Calu3 (cell line): Measurements from ENCODE around the gene RUNDC1. TPM values are rescaled to one million over a fixed set of nuclear protein-coding genes. Genes with fewer than 3 reads are reported as not detected.
A peak's percentile ranks its signal among the peaks of the same experiment; 100 is the strongest.

ENCODE experiments used
- BruUV-seq: library from RNA; stranded (reverse); fragments of 400-500 nt; replicated peaks from 2 replicates; lab custom pipeline; 2021; lab: Mats Ljungman, UMichigan
- CTCF ChIA-PET: fragments of 300-600 bp; sonication (Branson Sonifier 250); formaldehyde crosslinking; loops from one replicate; lab custom pipeline; 2022; ENCODE audit warnings: antibody characterized with exemption; lab: Charles Lee
- DNase-seq: peaks from one replicate; pipeline ENCODE4 v3.0.0; 2022
- H3K27ac Mint-ChIP-seq: one replicate; pipeline ENCODE4 v1.8.0; 2022; ENCODE audit warnings: mixed read lengths; ENCODE audit not compliant: unreplicated experiment
- H3K27me3 Mint-ChIP-seq: one replicate; pipeline ENCODE4 v1.8.0; 2022; ENCODE audit warnings: mixed read lengths; ENCODE audit not compliant: unreplicated experiment
- H3K36me3 Mint-ChIP-seq: one replicate; pipeline ENCODE4 v1.8.0; 2022; ENCODE audit warnings: mild to moderate bottlenecking, moderate library complexity, mixed read lengths; ENCODE audit not compliant: insufficient read depth, unreplicated experiment
- H3K4me1 Mint-ChIP-seq: one replicate; pipeline ENCODE4 v1.8.0; 2022; ENCODE audit warnings: mild to moderate bottlenecking, low read depth, mixed read lengths; ENCODE audit not compliant: unreplicated experiment
- H3K4me3 Mint-ChIP-seq: one replicate; pipeline ENCODE4 v1.8.0; 2022; ENCODE audit warnings: mild to moderate bottlenecking, low read depth, moderate library complexity, mixed read lengths; ENCODE audit not compliant: unreplicated experiment
- H3K9me3 Mint-ChIP-seq: one replicate; pipeline ENCODE4 v1.8.0; 2022; ENCODE audit warnings: low read depth, mixed read lengths; ENCODE audit not compliant: unreplicated experiment
- CTCF ChIP-seq: fragments of 200-600 bp; IDR thresholded peaks from one replicate; pipeline ENCODE4 v1.8.0; 2022; ENCODE audit warnings: antibody characterized with exemption; ENCODE audit not compliant: unreplicated experiment
- intact Hi-C: fragments of 100-400 bp; cut with micrococcal nuclease; formaldehyde crosslinking; loops from one replicate; pipeline ENCODE4 v1.10.0; 2022; ENCODE audit not compliant: unreplicated experiment
- total RNA-seq: library from RNA; stranded (reverse); gene quantifications from 2 replicates; pipeline ENCODE4 v1.2.3, GENCODE V29; 2022

RUNDC1 gene
- total RNA-seq, 1 experiment from 2014 or later: 32.8 TPM

GRCh38 chr17:43013296-43013695, 32.9 kb downstream of the RUNDC1 start:
- H3K4me1 Mint-ChIP-seq: peaks cover 21% of the 10 kb centered on the region
- no peak for TF ChIP-seq CTCF
- no peak overlapping the region for H3K4me3 Mint-ChIP-seq
- H3K27me3 Mint-ChIP-seq: no peaks in the 10 kb centered on the region
- DNase-seq: no peak
- H3K9me3 Mint-ChIP-seq: no peaks in the 10 kb centered on the region
- peaks cover 65% of the 10 kb centered on the region for H3K36me3 Mint-ChIP-seq
- BruUV-seq: no TSS peak
- CTCF ChIA-PET: no interaction called here
- H3K27ac Mint-ChIP-seq: peak overlapping the region; percentile 45
- intact Hi-C loops: no loop called here

- intact Hi-C loops: no loop called here
- Mint-ChIP-seq H3K36me3 (peaks cover 70% of the 10 kb centered on the region), H3K9me3 (no peaks in the 10 kb centered on the region), H3K27me3 (no peaks in the 10 kb centered on the region), H3K4me3 (no peak overlapping the region), H3K27ac (no peak overlapping the region), H3K4me1 (peaks cover 27% of the 10 kb centered on the region)
- TF ChIP-seq CTCF: no peak
- CTCF ChIA-PET: no interaction called here
- DNase-seq: no peak
- no TSS peak for BruUV-seq
These were observed 33.8 kb downstream of the RUNDC1 start for GRCh38 chr17:43014020-43014648.

GRCh38 chr17:43014649-43015542, 34.5 kb downstream of the RUNDC1 start:
- Mint-ChIP-seq H3K4me3 (no peak overlapping the region), H3K9me3 (no peaks in the 10 kb centered on the region), H3K27ac (peak overlapping the region; percentile 9), H3K27me3 (no peaks in the 10 kb centered on the region), H3K36me3 (peaks cover 78% of the 10 kb centered on the region), H3K4me1 (peaks cover 33% of the 10 kb centered on the region)
- CTCF ChIA-PET: no interaction called here
- intact Hi-C loops: no loop called here
- BruUV-seq: TSS peak; percentile 51
- no peak for TF ChIP-seq CTCF
- DNase-seq: no peak

DNA sequence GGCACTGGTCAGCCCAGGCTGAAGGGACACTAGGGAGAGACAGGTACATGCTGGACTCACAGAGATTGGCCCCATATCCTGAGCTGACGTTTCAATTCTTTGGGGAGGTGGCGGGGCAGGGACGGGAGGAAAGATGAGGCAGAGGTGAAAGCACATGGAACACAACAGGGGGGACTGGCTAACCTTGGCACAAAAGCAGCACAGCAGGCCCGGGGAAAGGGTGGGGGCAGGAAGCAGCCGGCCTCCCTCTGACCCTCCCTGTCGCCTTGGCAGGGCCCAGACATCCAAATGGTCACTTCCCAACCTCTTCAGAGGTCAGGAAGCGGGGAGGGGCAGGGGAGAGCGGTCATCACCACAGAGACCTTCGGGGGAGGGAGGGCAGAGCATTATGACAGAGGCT, 35.2 kb downstream of the RUNDC1 start:
- no peak for DNase-seq
- CTCF ChIA-PET: no interaction called here
- Mint-ChIP-seq H3K4me1 (peaks cover 33% of the 10 kb centered on the region), H3K27ac (peak overlapping the region; percentile 9), H3K4me3 (no peak overlapping the region), H3K9me3 (no peaks in the 10 kb centered on the region), H3K36me3 (peaks cover 82% of the 10 kb centered on the region), H3K27me3 (no peaks in the 10 kb centered on the region)
- TF ChIP-seq CTCF: no peak
- BruUV-seq: no TSS peak
- intact Hi-C loops: no loop called here
